Measurements from ENCODE around the gene SPATC1L. TPM values are rescaled to one million over a fixed set of nuclear protein-coding genes. Genes with fewer than 3 reads are reported as not detected.

SPATC1L gene
- total and polyA plus RNA-seq, 2 of the 8 experiments (the other 6 are each of a cell fraction or from before 2014, with no cell fraction given) = 24.9 to 50.0 TPM

GRCh38 chr21:46211786-46212720 is 27.8 kb upstream of the SPATC1L start (continued):
- TF ChIP-seq CHD7 (IDR thresholded peaks at IDR 0.05; ENCODE audit: insufficient replicate concordance, low read length) (no peak), POLR2A (IDR thresholded peaks at IDR 0.05; ENCODE audit: control extremely low read depth in 1 of 2, low read depth in 2 of 2, low read length in 2 of 2) (no peak), USF2 (IDR thresholded peaks at IDR 0.05; ENCODE audit: low read length) (no peak), HDAC6 (IDR thresholded peaks at IDR 0.05; ENCODE audit: low read depth, low read length) (no peak), SIN3A (conservative IDR thresholded peaks at IDR 0.05 in 1 of 2, IDR thresholded peaks at IDR 0.05 in 1 of 2; ENCODE audit: low read depth in 1 of 2, low read length in 2 of 2) (no peak), HDAC2 (IDR thresholded peaks at IDR 0.05; ENCODE audit: borderline replicate concordance in 1 of 2, low read depth in 2 of 2, low read length in 2 of 2) (no peak), ASH2L (IDR thresholded peaks at IDR 0.05; ENCODE audit: low read length) (no peak), NRF1 (IDR thresholded peaks at IDR 0.05; ENCODE audit: low read depth, low read length) (no peak)
